DMS53 treated with DMSO at 0.1 percent for 48 hours (cell line): ENCODE data around the gene RAD51B.

Experiments used
- DNase-seq: peaks from one replicate; lab custom pipeline; 2025; ENCODE audit not compliant: unreplicated experiment; lab: John Stamatoyannopoulos, UW

The RAD51B gene

GRCh38 chr14:67892466-67893100, 73.0 kb downstream of the RAD51B start:
- peak; percentile 25 for DNase-seq

DNA sequence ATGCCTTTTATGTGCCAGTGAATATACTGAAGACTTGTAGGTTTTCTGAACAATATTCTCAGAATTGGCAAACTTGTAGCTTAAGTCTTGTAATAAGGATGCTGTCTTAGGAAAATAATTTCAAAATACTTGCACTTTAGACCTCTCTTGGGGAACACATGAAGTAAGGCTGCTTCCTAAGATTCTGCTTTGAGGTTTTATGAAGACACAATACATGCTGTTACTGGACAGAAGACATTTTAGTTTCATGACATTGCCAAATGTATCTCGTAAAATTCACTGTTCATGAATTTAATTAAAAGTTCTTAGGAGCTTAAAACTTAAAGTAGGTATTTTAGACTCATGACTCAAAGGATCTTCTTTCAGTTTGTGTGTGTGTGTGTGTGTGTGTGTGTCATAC, 80.7 kb downstream of the RAD51B start:
- DNase-seq = no peak

DNA sequence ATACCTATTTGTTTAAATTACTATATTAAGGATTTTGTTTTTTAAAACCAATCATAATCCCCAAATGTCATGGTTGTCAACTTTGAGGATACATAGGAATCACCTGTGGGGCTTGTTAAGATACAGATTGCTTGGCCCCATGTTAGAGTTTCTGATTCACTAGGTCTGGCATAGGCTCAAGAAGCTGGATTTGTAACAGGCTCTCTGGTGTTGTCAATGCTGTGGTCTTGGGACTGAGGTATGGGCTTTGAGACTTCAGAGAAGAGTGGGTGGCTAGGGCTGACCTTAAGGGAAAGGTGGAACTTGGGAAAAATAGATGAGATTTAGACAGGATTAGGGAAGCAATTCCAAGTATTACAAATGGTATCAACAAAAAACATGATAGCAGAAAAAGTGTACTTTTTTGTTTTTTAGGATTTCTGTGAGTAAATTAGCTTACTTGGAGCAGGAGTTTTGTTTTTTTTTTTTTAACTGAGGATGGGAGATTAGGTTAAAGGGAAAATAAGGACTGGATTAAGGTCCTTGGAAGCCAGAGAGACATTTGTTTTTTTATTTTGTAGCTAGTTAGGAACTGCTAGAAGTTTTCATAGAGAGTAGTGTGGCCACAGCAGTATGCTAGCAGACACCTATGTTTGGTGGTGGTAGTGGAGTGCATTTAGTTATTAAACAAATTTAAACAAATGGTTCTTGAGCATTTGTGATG, 88.6 kb downstream of the RAD51B start:
- DNase-seq = no peak

- DNase-seq = no peak
Measured at GRCh38 chr14:67911562-67911961, 92.0 kb downstream of the RAD51B start.

DNA sequence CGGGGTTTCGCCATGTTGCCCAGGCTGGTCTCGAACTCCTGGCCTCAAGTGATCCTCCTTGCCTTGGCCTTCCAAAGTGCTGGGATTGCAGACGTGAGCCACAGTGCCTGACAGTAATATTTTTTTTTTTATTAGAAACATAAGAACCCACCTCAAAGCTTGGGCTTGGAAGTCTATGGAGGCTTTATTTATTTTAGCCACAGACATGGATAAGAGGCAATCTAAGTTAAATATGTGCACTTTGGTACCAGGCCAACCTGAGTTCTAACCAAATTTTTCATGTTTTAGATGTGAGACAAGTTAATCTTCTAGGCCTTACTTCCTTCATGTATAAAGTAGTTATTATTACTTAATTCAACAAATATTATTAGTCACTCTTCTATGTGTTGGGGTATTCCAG, 96.9 kb downstream of the RAD51B start:
- no peak for DNase-seq

DNA sequence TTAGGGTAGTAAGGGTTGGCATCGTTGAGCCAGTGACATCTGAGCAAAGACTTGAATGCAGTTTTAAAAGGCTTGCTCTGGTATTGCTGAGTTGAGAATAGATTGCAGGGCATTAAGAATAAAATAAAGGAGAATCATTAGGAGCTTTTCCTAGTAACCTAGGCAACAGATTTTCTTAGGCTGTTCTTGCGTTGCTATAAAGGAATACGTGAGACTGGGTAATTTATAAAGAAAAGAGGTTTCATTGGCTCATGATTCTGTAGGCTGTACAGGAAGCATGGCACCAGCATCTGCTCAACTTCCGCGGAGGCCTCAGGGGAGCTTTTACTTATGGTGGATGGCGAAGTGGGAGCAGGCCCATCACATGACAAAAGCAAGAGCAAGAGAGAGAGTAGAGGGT, 97.4 kb downstream of the RAD51B start:
- no peak for DNase-seq

DNA sequence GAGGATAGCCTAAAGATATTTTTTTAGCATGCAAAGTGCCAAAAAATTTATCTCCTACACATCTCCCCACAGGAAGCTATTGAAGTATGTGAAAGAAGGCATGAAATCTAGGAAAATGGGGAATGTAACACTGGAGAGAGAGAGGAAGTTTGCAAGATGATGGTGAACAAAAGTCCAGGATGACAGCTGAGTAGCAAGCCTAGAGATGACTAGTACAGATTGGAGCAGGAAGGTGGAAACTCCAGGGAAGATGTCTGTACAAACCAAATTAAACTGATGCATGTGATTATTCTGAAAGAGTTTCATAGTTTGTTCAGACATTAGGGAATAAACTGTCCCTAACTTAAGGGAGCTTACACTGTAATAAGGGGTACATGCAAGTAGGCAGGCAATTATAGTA, 99.3 kb downstream of the RAD51B start:
- DNase-seq = no peak

DNA sequence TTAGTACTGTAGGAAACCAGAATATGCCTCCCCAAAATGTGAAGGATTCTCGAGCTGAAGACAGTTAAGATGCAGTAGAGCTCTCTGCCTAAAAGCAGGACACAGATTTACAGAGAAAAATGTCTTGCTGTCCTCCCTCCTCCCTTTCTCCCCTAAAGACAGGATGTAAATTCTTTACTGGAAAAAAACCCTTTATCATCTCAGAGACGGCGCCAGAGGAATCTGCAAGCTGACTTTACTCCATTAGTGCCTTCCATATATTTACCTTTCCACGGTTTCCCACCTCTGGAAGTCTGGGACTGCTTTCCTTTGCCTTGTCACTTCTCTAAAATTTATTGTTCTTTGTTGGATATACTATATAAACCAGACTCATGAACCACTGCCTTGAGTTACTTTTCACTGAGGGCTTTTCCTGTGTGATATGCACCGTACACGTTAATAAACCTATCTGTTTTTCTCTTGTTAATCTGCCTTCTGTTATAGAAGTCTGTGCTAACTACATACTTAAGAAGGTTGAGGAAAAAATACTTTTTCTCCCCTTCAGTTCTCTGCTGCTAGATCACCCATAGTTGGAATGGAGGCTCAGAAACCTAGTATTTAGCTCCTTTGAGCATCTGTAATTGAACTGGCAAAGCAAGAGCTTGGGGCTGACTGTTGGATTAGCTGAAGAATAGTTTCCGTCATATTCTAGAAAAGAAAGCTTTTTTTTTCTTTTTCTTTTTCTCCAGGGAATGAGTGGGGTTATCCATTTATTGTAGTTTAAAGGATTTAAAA, 99.9 kb downstream of the RAD51B start:
- no peak for DNase-seq

DNA sequence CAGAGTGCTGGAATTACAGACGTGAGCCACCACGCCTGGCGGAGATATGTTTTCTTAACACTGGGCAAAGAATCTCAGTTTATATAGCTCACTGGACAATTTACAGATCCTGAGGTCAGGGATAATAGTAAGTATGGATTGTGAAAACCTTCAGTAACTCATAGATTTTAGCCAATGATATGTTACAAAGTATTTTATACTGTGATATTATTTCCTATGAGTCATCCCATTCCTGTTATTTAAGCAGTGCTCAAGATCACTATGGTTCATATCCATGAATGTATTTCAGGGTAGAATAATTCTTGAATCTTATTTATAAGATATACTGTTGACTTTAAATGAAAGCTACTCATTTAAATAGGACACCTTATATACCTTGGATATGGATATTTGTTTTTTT, 107.2 kb downstream of the RAD51B start:
- no peak for DNase-seq

GRCh38 chr14:67927244-67927643, 107.7 kb downstream of the RAD51B start:
- DNase-seq = no peak

DNA sequence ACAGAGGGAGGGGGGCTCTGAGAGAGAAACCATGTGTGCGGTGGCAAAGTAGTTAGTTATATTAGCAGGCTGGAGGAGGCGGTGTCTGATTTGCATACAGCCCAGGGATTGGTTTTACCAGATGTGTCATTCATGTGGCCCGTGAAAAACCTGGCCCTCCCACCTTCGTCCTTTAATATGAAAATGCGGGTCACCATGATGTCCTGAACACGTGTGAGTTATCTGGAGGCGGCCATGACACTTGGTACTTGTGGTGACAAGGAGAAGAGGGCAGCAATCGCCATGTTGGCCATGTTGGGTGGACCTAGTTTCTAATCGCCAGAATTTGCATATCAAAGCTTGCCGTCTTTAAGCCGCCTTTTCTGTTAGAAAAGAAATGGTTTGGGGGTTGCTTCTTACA, 108.8 kb downstream of the RAD51B start:
- no peak for DNase-seq

- DNase-seq = no peak
Measured at GRCh38 chr14:67932708-67933246, 113.2 kb downstream of the RAD51B start.

DNA sequence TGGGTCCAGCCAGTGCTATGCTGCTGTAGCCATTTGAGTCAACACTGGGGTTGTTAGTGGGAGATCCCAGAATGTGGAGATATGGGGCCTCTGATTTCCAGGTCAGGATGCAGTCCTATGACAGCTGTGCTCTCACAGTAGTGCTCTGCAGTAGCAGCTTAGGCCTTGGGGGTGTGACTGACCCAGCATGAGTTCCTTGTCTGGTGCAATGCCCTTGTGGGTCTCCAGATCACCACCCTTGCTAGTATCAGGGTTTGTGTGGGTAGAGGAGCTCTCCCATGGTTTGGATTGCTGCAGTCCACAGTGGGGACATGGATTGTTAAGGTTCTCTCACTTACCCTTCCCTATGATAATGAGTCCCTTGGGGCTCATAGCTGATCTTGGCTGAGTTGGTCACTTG, 113.7 kb downstream of the RAD51B start:
- DNase-seq = no peak

- peak; percentile 66 for DNase-seq
Measured at GRCh38 chr14:67934087-67934486, 114.5 kb downstream of the RAD51B start.

- no peak for DNase-seq
Measured at GRCh38 chr14:67934862-67935261, 115.3 kb downstream of the RAD51B start.

DNA sequence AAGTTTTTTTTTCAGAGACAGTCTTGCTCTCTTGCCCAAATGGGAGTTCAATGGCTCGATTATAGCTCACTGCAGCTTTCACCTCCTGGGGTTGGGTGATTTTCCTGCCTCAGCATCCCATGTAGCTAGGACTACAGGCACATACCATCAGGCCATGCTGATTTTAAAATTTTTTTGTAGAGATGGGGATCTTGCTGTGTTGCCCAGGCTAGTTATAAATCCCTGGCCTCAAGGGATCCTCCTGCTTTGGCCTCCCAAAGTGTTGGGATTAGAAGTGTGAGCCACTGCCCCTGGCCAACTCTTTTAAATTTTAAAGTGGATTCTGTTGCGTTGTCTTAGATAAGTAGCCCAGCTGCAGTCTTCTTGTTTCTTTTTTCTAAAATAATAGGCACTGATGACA, 115.8 kb downstream of the RAD51B start:
- no peak for DNase-seq

DNA sequence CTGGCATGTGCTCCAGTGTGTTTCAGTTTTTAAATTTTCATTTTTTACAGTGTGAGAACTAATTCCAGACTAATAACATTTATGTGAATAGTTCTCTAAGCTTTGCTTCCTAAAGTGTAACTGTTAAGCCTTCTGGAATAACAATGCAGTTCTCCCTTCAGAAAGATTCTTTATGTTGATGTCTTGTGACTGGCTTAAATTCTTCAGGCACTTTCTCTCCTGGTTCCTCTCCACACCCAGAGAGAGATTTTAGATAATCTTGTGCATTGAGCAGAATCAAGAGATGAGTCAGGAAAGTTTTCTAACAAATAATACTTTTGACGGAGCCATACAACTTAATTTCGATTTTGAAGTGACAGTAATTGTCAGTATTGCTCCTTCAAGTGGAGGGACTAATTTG, 118.5 kb downstream of the RAD51B start:
- no peak for DNase-seq

DNA sequence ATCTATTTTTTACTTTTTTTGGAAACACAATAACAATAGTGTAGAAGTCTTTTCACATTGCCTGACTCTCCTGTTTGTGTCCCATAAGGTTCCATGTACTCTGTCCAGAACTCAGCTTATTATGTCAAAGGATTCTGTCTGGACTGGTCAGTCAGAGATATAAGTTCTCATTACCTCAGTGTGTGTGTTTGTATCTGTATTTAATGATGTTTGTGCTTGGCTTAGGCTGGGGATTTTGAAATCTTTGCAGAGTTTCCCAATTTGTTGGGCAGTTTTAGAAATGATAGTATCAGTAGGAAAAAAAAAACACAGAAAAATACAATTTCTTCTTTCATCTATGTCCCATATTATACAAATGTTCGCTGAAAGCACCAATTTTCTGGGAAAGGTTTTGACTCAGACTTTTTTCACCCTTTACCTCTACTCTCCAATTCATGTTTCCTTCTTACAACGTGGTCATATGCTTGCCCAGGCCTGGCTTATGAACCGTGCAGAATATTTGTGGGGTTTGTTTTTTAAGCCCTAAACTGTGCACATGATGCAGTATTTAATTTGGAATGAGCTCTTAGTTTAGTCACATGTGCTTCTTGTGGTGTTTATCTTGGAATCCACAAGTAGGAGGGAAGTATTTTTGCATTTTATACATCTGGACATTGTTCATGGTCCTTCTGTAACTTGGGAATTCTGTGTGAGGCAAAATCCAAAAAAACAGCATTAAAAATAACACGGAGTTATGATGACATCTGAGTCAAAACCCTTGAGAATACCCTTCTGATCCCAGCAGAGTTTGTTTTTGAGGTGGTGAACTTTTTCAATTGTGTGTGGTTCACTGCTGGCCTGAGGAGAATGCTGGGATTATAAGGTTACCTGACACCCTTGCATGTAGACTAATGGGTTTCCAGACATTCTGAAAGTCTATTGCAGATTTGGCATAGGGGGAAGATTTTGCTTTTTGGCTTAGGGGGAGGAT, 121.2 kb downstream of the RAD51B start:
- DNase-seq = no peak

DNA sequence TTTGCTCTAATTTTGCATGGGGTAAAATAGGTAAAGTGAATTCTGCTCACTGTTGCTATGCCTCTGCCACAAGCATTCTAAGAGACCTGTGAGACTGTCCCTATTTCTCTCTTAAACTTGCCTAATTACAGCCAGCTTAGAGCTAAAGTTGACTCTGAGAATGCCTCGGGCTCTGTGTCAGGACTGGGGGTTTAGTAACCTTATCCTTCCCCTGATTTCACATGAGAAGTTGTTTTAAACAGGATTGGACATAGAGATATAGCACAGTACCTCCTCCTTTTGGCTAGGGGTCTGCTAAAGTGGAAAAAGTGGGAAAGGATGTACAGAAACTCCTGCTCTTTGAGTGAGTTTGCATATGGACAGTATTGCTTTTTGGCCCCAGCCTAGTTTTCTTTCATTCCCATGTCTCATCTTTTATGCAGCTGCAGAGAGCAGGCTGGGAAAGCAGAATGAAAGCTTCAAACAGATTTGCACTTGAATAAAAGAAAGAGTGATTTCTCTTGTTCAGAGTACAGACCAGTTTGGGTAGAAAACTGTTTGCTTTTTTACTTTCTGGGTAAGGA, 122.0 kb downstream of the RAD51B start:
- no peak for DNase-seq

DNA sequence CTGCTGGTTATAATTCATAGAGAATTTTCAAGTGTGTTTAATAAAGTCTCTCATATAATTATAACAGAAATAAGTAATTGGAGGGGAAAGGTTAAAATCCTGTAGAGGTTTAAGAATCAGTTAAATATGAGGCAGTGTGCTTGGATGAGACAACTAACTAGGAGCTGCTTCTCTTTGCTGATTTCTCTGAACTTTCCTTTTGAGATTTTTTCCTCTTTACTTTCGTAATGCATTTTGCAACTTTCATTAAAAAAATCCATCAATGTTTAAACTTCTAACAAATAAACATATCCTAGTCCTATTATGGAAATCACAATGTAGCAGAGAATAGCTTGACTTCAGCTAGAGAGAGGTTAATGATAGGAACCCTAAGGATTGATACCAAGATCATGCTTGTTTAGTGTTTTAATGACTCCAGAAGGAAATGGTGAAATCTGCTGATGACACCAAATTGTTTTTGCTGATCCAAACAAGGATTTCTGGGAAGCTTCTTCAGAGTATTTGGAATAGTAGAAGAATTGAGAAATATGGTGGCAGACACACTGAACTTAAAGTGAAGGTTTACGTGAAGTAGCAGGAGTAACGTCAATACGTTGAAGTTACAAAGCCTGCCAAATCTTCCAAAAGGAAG, 122.6 kb downstream of the RAD51B start:
- no peak for DNase-seq
